K562 (cell line): ENCODE results near the gene METTL25B. TPM values are rescaled to one million over a fixed set of nuclear protein-coding genes. Genes with fewer than 3 reads are reported as not detected.

ENCODE experiments used
- ARNT ChIP-seq, 2 experiments: fragments of 450-650 bp; IDR thresholded peaks; 2 replicates each; pipeline ENCODE4 v1.6.1; 2016; ENCODE audit warnings: mild to moderate bottlenecking in 1 of 2
- ATF1 ChIP-seq, 2 experiments: fragments of 450-650 bp in 1 of 2; IDR thresholded peaks; 2 replicates each; pipeline ENCODE4 v1.6.1; 2016; ENCODE audit warnings: missing compliant biosample characterization in 1 of 2, missing genetic modification characterization in 1 of 2
- ATF7 ChIP-seq: fragments of 450-650 bp; IDR thresholded peaks from 2 replicates; pipeline ENCODE4 v1.7.1; 2014; ENCODE audit warnings: mild to moderate bottlenecking, moderate library complexity
- CBX5 ChIP-seq: IDR thresholded peaks from 2 replicates; pipeline ENCODE4 v1.6.1; 2014; ENCODE audit warnings: low read depth, borderline replicate concordance
- E2F4 ChIP-seq: sonication (generic); formaldehyde crosslinking; IDR thresholded peaks from 2 replicates; pipeline ENCODE4 v1.8.0; 2022; ENCODE audit warnings: mild to moderate bottlenecking, low read depth, missing genetic modification reagents
- GABPB1 ChIP-seq: sonication (generic); formaldehyde crosslinking; IDR thresholded peaks from 2 replicates; pipeline ENCODE4 v1.8.0; 2022; ENCODE audit warnings: mild to moderate bottlenecking, missing genetic modification reagents
- HCFC1 ChIP-seq: IDR thresholded peaks from 2 replicates; pipeline ENCODE4 v1.6.1; 2012; ENCODE audit warnings: low read depth, low read length, improper control_type of control experiment
- JUN ChIP-seq, 2 experiments: sonication (generic) in 1 of 2; formaldehyde crosslinking in 1 of 2; IDR thresholded peaks; 2 replicates each; pipeline versions ENCODE4 v1.6.1 to v1.8.0; 2012 to 2022; ENCODE audit warnings: borderline replicate concordance in 2 of 2, mild to moderate bottlenecking in 2 of 2, improper control_type of control experiment in 1 of 2, low read depth in 1 of 2, low read length in 1 of 2, missing genetic modification reagents in 1 of 2
- KLF10 ChIP-seq: fragments of 250-450 bp; sonication (Bioruptor Pico); IDR thresholded peaks from 2 replicates; pipeline ENCODE4 v1.6.1; 2021; ENCODE audit warnings: matching md5 sums
- LCOR ChIP-seq: sonication (generic); formaldehyde crosslinking; IDR thresholded peaks from 2 replicates; pipeline ENCODE4 v1.8.0; 2022; ENCODE audit warnings: mild to moderate bottlenecking, missing genetic modification reagents
- MITF ChIP-seq: IDR thresholded peaks from 2 replicates; pipeline ENCODE4 v1.6.1; 2014; ENCODE audit warnings: antibody characterized with exemption
- MTA3 ChIP-seq: fragments of 450-650 bp; formaldehyde crosslinking; IDR thresholded peaks from 2 replicates; pipeline ENCODE4 v1.6.1; 2017; ENCODE audit warnings: mild to moderate bottlenecking, borderline replicate concordance
- NEUROD1 ChIP-seq: fragments of 150-350 bp; IDR thresholded peaks from 2 replicates; pipeline ENCODE4 v1.6.1; 2014; ENCODE audit warnings: borderline replicate concordance, low read length, low read depth; ENCODE audit not compliant: partially characterized antibody
- NR3C1 ChIP-seq: sonication (generic); formaldehyde crosslinking; IDR thresholded peaks from 2 replicates; pipeline ENCODE4 v1.8.1; 2022; ENCODE audit warnings: missing genetic modification reagents
- RB1 ChIP-seq: fragments of 450-650 bp; IDR thresholded peaks from 2 replicates; pipeline ENCODE4 v1.6.1; 2017; ENCODE audit warnings: low read depth, mild to moderate bottlenecking
- SP1 ChIP-seq: sonication (generic); formaldehyde crosslinking; IDR thresholded peaks from 2 replicates; pipeline ENCODE4 v1.8.1; 2022; ENCODE audit warnings: mild to moderate bottlenecking, missing genetic modification reagents
- SPI1 ChIP-seq: IDR thresholded peaks from 2 replicates; pipeline ENCODE4 v1.6.1; 2011; ENCODE audit warnings: low read depth, low read length, control low read depth, borderline replicate concordance
- ZBTB1 ChIP-seq: sonication (generic); formaldehyde crosslinking; IDR thresholded peaks from 2 replicates; pipeline ENCODE4 v1.8.1; 2023; ENCODE audit warnings: missing genetic modification reagents, low read depth, mild to moderate bottlenecking, borderline replicate concordance
- ZBTB7A ChIP-seq: IDR thresholded peaks from 2 replicates; pipeline ENCODE4 v1.6.1; 2011; ENCODE audit warnings: low read depth, mild to moderate bottlenecking, low read length, moderate library complexity, borderline replicate concordance; ENCODE audit not compliant: control insufficient read depth
- ZNF165 ChIP-seq: fragments of 250-450 bp; sonication (Bioruptor Pico); IDR thresholded peaks from 2 replicates; pipeline ENCODE4 v1.4.0; 2020; ENCODE audit warnings: borderline replicate concordance
- polyA plus RNA-seq, 8 experiments: library from polyadenylated mRNA; depleted of rRNA in 4 of 8; stranded (reverse) in 5 of 8; unstranded in 3 of 8; fragments of >200 nt; fragmentation: Nextera tagmentation in 2 of 8; fragmentation: Illumina TruSeq in 1 of 8; extraction: Ambion mirVana in 2 of 8; extraction: Trizol in 1 of 8; gene quantifications; 2 replicates each; pipeline versions ENCODE4 v1.2.1 to v1.2.3, GENCODE V29; 2011 to 2014; ENCODE audit warnings: inconsistent platforms in 1 of 8, missing spikeins in 1 of 8
- total RNA-seq, 7 experiments: library from RNA; depleted of rRNA in 6 of 7; stranded (reverse); fragments of >200 nt in 6 of 7; fragmentation: Illumina TruSeq in 2 of 7; extraction: Trizol in 2 of 7; gene quantifications; 2 replicates each; pipeline versions ENCODE4 v1.2.1 to v1.2.3, GENCODE V29; 2011 to 2021; ENCODE audit warnings: low replicate concordance in 1 of 7
- TF ChIP-seq, protein P1 (sequence below): IDR thresholded peaks from 2 replicates; pipeline ENCODE4 v1.6.1; 2011; ENCODE audit warnings: borderline replicate concordance, low read depth, mild to moderate bottlenecking, moderate library complexity, low read length; ENCODE audit not compliant: insufficient read depth, poor library complexity, severe bottlenecking

METTL25B gene
- total and polyA plus RNA-seq, 9 of the 15 experiments (the other 6 are each of a cell fraction or from before 2014, with no cell fraction given), result 7.7 to 48.3 (median 33.1) TPM

GRCh38 chr1:156689035-156689952 is 39.0 kb upstream of the METTL25B start (continued):
- TF ChIP-seq ATF1 (CRISPR knock-in tag; IDR thresholded peaks at IDR 0.05) (no peak), ATF1 (tag; IDR thresholded peaks at IDR 0.05) (peak; percentile 29; the same call in 1 of the 2 replicates), ZNF165 (no peak), KLF10 (CRISPR knock-in tag) (no peak), SP1 (CRISPR knock-in tag) (peak; percentile 64), ATF7 (peak; percentile 52; the same call in 1 of the 2 replicates), MITF (no peak), E2F4 (CRISPR knock-in tag) (no peak), ARNT (IDR thresholded peaks at IDR 0.05) (peak in 1 of 2 experiments; percentile 21; a peak in 1 of 4 replicates), NR3C1 (CRISPR knock-in tag) (no peak), JUN (IDR thresholded peaks at IDR 0.05; ENCODE audit: borderline replicate concordance, low read depth, low read length) (0 out of 2 replicates have a peak, but pooled peaks have one; percentile 15), JUN (CRISPR knock-in tag; IDR thresholded peaks at IDR 0.05; ENCODE audit: borderline replicate concordance) (no peak), RB1 (peak; percentile 75; the same call in 1 of the 2 replicates), HCFC1 (0 out of 2 replicates have a peak, but pooled peaks have one; percentile 11), ZBTB7A (peak; percentile 79), LCOR (CRISPR knock-in tag) (peak; percentile 68), MTA3 (peak; percentile 84; the same call in 1 of the 2 replicates), SPI1 (0 out of 2 replicates have a peak, but pooled peaks have one; percentile 12), NEUROD1 (peak; percentile 6), GABPB1 (CRISPR knock-in tag) (peak; percentile 73), ZBTB1 (CRISPR knock-in tag) (peak; percentile 64), CBX5 (no peak)
- TF ChIP-seq, protein P1, sequence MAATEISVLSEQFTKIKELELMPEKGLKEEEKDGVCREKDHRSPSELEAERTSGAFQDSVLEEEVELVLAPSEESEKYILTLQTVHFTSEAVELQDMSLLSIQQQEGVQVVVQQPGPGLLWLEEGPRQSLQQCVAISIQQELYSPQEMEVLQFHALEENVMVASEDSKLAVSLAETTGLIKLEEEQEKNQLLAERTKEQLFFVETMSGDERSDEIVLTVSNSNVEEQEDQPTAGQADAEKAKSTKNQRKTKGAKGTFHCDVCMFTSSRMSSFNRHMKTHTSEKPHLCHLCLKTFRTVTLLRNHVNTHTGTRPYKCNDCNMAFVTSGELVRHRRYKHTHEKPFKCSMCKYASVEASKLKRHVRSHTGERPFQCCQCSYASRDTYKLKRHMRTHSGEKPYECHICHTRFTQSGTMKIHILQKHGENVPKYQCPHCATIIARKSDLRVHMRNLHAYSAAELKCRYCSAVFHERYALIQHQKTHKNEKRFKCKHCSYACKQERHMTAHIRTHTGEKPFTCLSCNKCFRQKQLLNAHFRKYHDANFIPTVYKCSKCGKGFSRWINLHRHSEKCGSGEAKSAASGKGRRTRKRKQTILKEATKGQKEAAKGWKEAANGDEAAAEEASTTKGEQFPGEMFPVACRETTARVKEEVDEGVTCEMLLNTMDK, result peak; percentile 41
